ENCODE measurements around the gene RUBCN. TPM values are rescaled to one million over a fixed set of nuclear protein-coding genes. Genes with fewer than 3 reads are reported as not detected.

Gene RUBCN
- total and polyA plus RNA-seq, 2 of the 13 experiments (the other 11 are each of a cell fraction or from before 2014, with no cell fraction given): 5.2 to 8.1 TPM

- TF ChIP-seq ZNF20 (CRISPR knock-in tag; IDR thresholded peaks at IDR 0.05) (no peak), KLF15 (CRISPR knock-in tag; IDR thresholded peaks at IDR 0.05; ENCODE audit: borderline replicate concordance) (0 out of 2 replicates have a peak, but pooled peaks have one; percentile 33), MTERF4 (CRISPR knock-in tag; IDR thresholded peaks at IDR 0.05) (peak; percentile 51; the same call in 1 of the 2 replicates), ZNF329 (CRISPR knock-in tag; IDR thresholded peaks at IDR 0.05; ENCODE audit: low read depth) (peak; percentile 81; the same call in 1 of the 2 replicates), JUND (CRISPR knock-in tag; IDR thresholded peaks at IDR 0.05) (0 out of 2 replicates have a peak, but pooled peaks have one; percentile 18), ZNF138 (CRISPR knock-in tag; IDR thresholded peaks at IDR 0.05; ENCODE audit: low read depth) (peak; percentile 84), TARDBP (CRISPR knock-in tag; IDR thresholded peaks at IDR 0.05) (no peak), ZNF589 (CRISPR knock-in tag; conservative IDR thresholded peaks at IDR 0.05) (peak; percentile 34; the same call in 1 of the 2 replicates), KLF16 (CRISPR knock-in tag; IDR thresholded peaks at IDR 0.05) (no peak), MIER3 (CRISPR knock-in tag; IDR thresholded peaks at IDR 0.05; ENCODE audit: borderline replicate concordance) (no peak), MXD1 (CRISPR knock-in tag; IDR thresholded peaks at IDR 0.05) (peak; percentile 85), ZKSCAN8 (CRISPR knock-in tag; IDR thresholded peaks at IDR 0.05; ENCODE audit: borderline replicate concordance) (no peak), ZNF672 (CRISPR knock-in tag; IDR thresholded peaks at IDR 0.05) (no peak), SATB2 (CRISPR knock-in tag; IDR thresholded peaks at IDR 0.05) (no peak), RBFOX2 (IDR thresholded peaks at IDR 0.05; ENCODE audit: low read depth, low read length) (peak; percentile 75), ZNF772 (CRISPR knock-in tag; IDR thresholded peaks at IDR 0.05) (peak; percentile 90), NONO (IDR thresholded peaks at IDR 0.05) (no peak), NONO (CRISPR knock-in tag; conservative IDR thresholded peaks at IDR 0.05) (peak; percentile 74; the same call in 1 of the 2 replicates), ZNF710 (CRISPR knock-in tag; IDR thresholded peaks at IDR 0.05; ENCODE audit: borderline replicate concordance) (peak; percentile 47; the same call in 1 of the 2 replicates), IRX3 (CRISPR knock-in tag; IDR thresholded peaks at IDR 0.05; ENCODE audit: borderline replicate concordance, low read depth) (peak; percentile 79; the same call in 1 of the 2 replicates), MTF2 (CRISPR knock-in tag; IDR thresholded peaks at IDR 0.05; ENCODE audit: borderline replicate concordance) (no peak), ZNF317 (CRISPR knock-in tag; IDR thresholded peaks at IDR 0.05) (no peak), ZNF235 (CRISPR knock-in tag; IDR thresholded peaks at IDR 0.05; ENCODE audit: borderline replicate concordance) (no peak), ZNF446 (CRISPR knock-in tag; IDR thresholded peaks at IDR 0.05) (no peak)
- TF ChIP-seq, protein P1, sequence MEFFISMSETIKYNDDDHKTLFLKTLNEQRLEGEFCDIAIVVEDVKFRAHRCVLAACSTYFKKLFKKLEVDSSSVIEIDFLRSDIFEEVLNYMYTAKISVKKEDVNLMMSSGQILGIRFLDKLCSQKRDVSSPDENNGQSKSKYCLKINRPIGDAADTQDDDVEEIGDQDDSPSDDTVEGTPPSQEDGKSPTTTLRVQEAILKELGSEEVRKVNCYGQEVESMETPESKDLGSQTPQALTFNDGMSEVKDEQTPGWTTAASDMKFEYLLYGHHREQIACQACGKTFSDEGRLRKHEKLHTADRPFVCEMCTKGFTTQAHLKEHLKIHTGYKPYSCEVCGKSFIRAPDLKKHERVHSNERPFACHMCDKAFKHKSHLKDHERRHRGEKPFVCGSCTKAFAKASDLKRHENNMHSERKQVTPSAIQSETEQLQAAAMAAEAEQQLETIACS (CRISPR knock-in tag; IDR thresholded peaks at IDR 0.05): peak; percentile 87
These were observed 13.1 kb upstream of the RUBCN start, which contains the start of gene FYTTD1 (continued) for GRCh38 chr3:197749601-197750395.
